SK-N-SH (cell line): ENCODE results near the gene DNAJB11. TPM values are rescaled to one million over a fixed set of nuclear protein-coding genes. Genes with fewer than 3 reads are reported as not detected.

Source experiments
- CTCF ChIA-PET: fragments of 300-600, 350-600 bp; formaldehyde crosslinking; extraction: SDS; loops from one replicate; lab custom pipeline; 2021; lab: Yijun Ruan, JAX
- POLR2A ChIA-PET: fragments of 350-600 bp; sonication (Branson Sonifier 250); formaldehyde crosslinking; extraction: SDS; loops from one replicate; lab custom pipeline; 2020; ENCODE audit warnings: antibody characterized with exemption, inconsistent platforms; lab: Yijun Ruan, JAX
- DNase-seq: peaks from one replicate; pipeline ENCODE4 v3.0.0; 2012
- H2AFZ ChIP-seq: fragments of 200-600 bp; sonication (generic); 2 replicates; pipeline ENCODE4 v1.8.1; 2016; ENCODE audit warnings: antibody characterized with exemption, mild to moderate bottlenecking, low read depth
- H3F3A ChIP-seq: fragments of 200-600 bp; sonication (generic); replicated peaks from 2 replicates; pipeline ENCODE3; 2016; ENCODE audit warnings: antibody characterized with exemption, mild to moderate bottlenecking; ENCODE audit not compliant: insufficient read depth
- H3K27ac ChIP-seq, 2 experiments: fragments of 200-500 bp in 1 of 2; fragments of 200-600 bp in 1 of 2; sonication (Bioruptor generic) in 1 of 2; sonication (generic), shearing (Covaris generic) in 1 of 2; 2 replicates each; pipeline versions ENCODE4 v1.5.1 to v1.6.1; 2014 to 2016; ENCODE audit warnings: low read depth in 2 of 2, inconsistent platforms in 1 of 2, low read length in 1 of 2, mild to moderate bottlenecking in 1 of 2, mixed read lengths in 1 of 2
- H3K27me3 ChIP-seq: fragments of 200-600 bp; sonication (generic), shearing (Covaris generic); 2 replicates; pipeline ENCODE4 v1.6.1; 2016; ENCODE audit warnings: mixed run types; ENCODE audit not compliant: insufficient read depth
- H3K36me3 ChIP-seq, 2 experiments: fragments of 200-500 bp in 1 of 2; fragments of 200-600 bp in 1 of 2; sonication (Bioruptor generic) in 1 of 2; sonication (generic) in 1 of 2; replicated peaks in 1 of 2; 2 replicates each; pipeline versions ENCODE3 to v1.5.1; 2014 to 2016; ENCODE audit warnings: low read length in 1 of 2, mild to moderate bottlenecking in 1 of 2; ENCODE audit not compliant: insufficient read depth in 2 of 2, control insufficient read depth in 1 of 2
- H3K4me1 ChIP-seq, 2 experiments: fragments of 200-500 bp in 1 of 2; fragments of 200-600 bp in 1 of 2; sonication (Bioruptor generic) in 1 of 2; sonication (generic), shearing (Covaris generic) in 1 of 2; 2 replicates each; pipeline versions ENCODE4 v1.5.1 to v1.6.1; 2014 to 2016; ENCODE audit warnings: low read depth in 1 of 2, low read length in 1 of 2, mixed run types in 1 of 2; ENCODE audit not compliant: insufficient read depth in 2 of 2, control insufficient read depth in 1 of 2
- H3K4me2 ChIP-seq: fragments of 200-600 bp; sonication (generic), shearing (Covaris generic); 2 replicates; pipeline ENCODE4 v1.6.1; 2017; ENCODE audit warnings: mixed run types
- H3K4me3 ChIP-seq, 2 experiments: fragments of 200-500 bp in 1 of 2; fragments of 200-600 bp in 1 of 2; sonication (Bioruptor generic) in 1 of 2; sonication (generic), shearing (Covaris generic) in 1 of 2; 2 replicates each; pipeline versions ENCODE4 v1.5.1 to v1.8.1; 2014 to 2016; ENCODE audit warnings: low read depth in 2 of 2, inconsistent platforms in 1 of 2, low read length in 1 of 2, mild to moderate bottlenecking in 1 of 2, mixed read lengths in 1 of 2, moderate library complexity in 1 of 2
- H3K79me2 ChIP-seq: fragments of 200-600 bp; sonication (generic); 2 replicates; pipeline ENCODE4 v1.8.1; 2017; ENCODE audit warnings: mild to moderate bottlenecking; ENCODE audit not compliant: insufficient read depth
- H3K9ac ChIP-seq: fragments of 200-600 bp; sonication (generic); 2 replicates; pipeline ENCODE4 v1.6.1; 2017; ENCODE audit warnings: mixed run types
- H3K9me2 ChIP-seq: fragments of 200-600 bp; sonication (generic); 2 replicates; pipeline ENCODE4 v1.6.1; 2017; ENCODE audit warnings: mixed run types
- H3K9me3 ChIP-seq: fragments of 200-600 bp; sonication (generic); 2 replicates; pipeline ENCODE4 v1.6.1; 2017; ENCODE audit warnings: mixed run types, mild to moderate bottlenecking, moderate library complexity
- H4K20me1 ChIP-seq: fragments of 200-600 bp; sonication (generic); 2 replicates; pipeline ENCODE4 v1.6.1; 2017; ENCODE audit warnings: mild to moderate bottlenecking, mixed run types; ENCODE audit not compliant: insufficient read depth
- CHD2 ChIP-seq: fragments of 150-350 bp; IDR thresholded peaks from 2 replicates; pipeline ENCODE4 v1.6.1; 2018; ENCODE audit warnings: low read length; ENCODE audit not compliant: partially characterized antibody
- CTCF ChIP-seq: fragments of 200-600 bp; sonication (generic); IDR thresholded peaks from 2 replicates; pipeline ENCODE4 v1.6.1; 2017; ENCODE audit warnings: antibody characterized with exemption, mild to moderate bottlenecking, moderate library complexity
- ELF1 ChIP-seq: IDR thresholded peaks from 2 replicates; pipeline ENCODE4 v1.4.0; 2012
- EP300 ChIP-seq, 2 experiments: IDR thresholded peaks; 2 replicates each; pipeline versions ENCODE4 v1.4.0 to v1.6.1; 2012; ENCODE audit warnings: borderline replicate concordance in 1 of 2, low read depth in 1 of 2, low read length in 1 of 2
- EZH2phosphoT487 ChIP-seq: fragments of 200-600 bp; sonication (generic); IDR thresholded peaks from 2 replicates; pipeline ENCODE4 v1.6.1; 2017; ENCODE audit warnings: low read depth, mixed run types, mild to moderate bottlenecking, antibody characterized with exemption, moderate library complexity, borderline replicate concordance
- FOXJ3 ChIP-seq: sonication (generic); formaldehyde crosslinking; IDR thresholded peaks from 2 replicates; pipeline ENCODE4 v1.5.1; 2020; ENCODE audit warnings: mild to moderate bottlenecking, missing genetic modification reagents
- GABPA ChIP-seq: IDR thresholded peaks from 2 replicates; pipeline ENCODE4 v1.4.0; 2012; ENCODE audit warnings: low read depth, mild to moderate bottlenecking
- IRF3 ChIP-seq: fragments of 150-350 bp; IDR thresholded peaks from 2 replicates; pipeline ENCODE4 v1.6.1; 2016; ENCODE audit warnings: mild to moderate bottlenecking, low read depth, low read length
- JUND ChIP-seq: IDR thresholded peaks from 2 replicates; pipeline ENCODE4 v1.4.0; 2012
- MEF2A ChIP-seq: IDR thresholded peaks from 2 replicates; pipeline ENCODE4 v1.4.0; 2012; ENCODE audit warnings: low read depth, borderline replicate concordance
- PBX3 ChIP-seq: IDR thresholded peaks from 2 replicates; pipeline ENCODE4; 2012
- RAD21 ChIP-seq: IDR thresholded peaks from 2 replicates; pipeline ENCODE4 v1.6.1; 2012; ENCODE audit warnings: mild to moderate bottlenecking, low read length
- RCOR1 ChIP-seq: fragments of 150-350 bp; IDR thresholded peaks from 2 replicates; pipeline ENCODE4 v1.6.1; 2017; ENCODE audit warnings: antibody characterized with exemption, low read length
- RFX5 ChIP-seq: IDR thresholded peaks from 2 replicates; pipeline ENCODE4 v1.6.1; 2012; ENCODE audit warnings: mild to moderate bottlenecking, improper control_type of control experiment, low read length
- RXRA ChIP-seq: IDR thresholded peaks from 2 replicates; pipeline ENCODE4 v1.4.0; 2012; ENCODE audit warnings: low read depth, mild to moderate bottlenecking, borderline replicate concordance
- SIN3A ChIP-seq: IDR thresholded peaks from 2 replicates; pipeline ENCODE4 v1.6.1; 2012; ENCODE audit warnings: low read depth, mild to moderate bottlenecking, low read length, moderate library complexity, borderline replicate concordance
- TAF1 ChIP-seq: IDR thresholded peaks from 2 replicates; pipeline ENCODE4 v1.6.1; 2012; ENCODE audit warnings: low read depth, mild to moderate bottlenecking, low read length, moderate library complexity, borderline replicate concordance
- TCF12 ChIP-seq: IDR thresholded peaks from 2 replicates; pipeline ENCODE4 v1.4.0; 2012
- TEAD4 ChIP-seq: IDR thresholded peaks from 2 replicates; pipeline ENCODE4 v1.4.0; 2012; ENCODE audit warnings: mild to moderate bottlenecking, borderline replicate concordance; ENCODE audit not compliant: insufficient read depth
- YY1 ChIP-seq: IDR thresholded peaks from 2 replicates; pipeline ENCODE4 v1.4.0; 2012; ENCODE audit warnings: low read depth, mild to moderate bottlenecking
- WGBS: methylation state at CpG from one replicate; pipeline ENCODE4 v1.1.6; 2017; ENCODE audit warnings: low lambda C conversion rate; 5-methylcytosine and 5-hydroxymethylcytosine counted together
- polyA plus RNA-seq, 3 experiments: library from polyadenylated mRNA; depleted of rRNA; stranded (reverse); fragments of >200 nt; gene quantifications; 2 replicates each; pipeline ENCODE4 v1.2.3, GENCODE V29; 2012

DNAJB11 gene
- polyA plus RNA-seq, 1 of the 3 experiments (the other 2 are of a cell fraction), result 33.3 TPM

GRCh38 chr3:186590580-186591295 lies 20.2 kb downstream of the DNAJB11 start:
- ChIA-PET CTCF (interaction anchor here (0.9 to 17.4 kb wide), 3 partner anchors 24 to 607 kb away, joined by 3 to 167 read pairs (median 3); partner anchors contain the start of gene AHSG), POLR2A (no interaction called here)
- no peak for DNase-seq
- peaks cover 2 to 5% of the 10 kb centered on the region in 2 experiments for H3K36me3 ChIP-seq
- H3K79me2 ChIP-seq, result no peaks in the 10 kb centered on the region
- no peak overlapping the region for H3K4me2 ChIP-seq
- TF ChIP-seq IRF3 (no peak), GABPA (no peak), YY1 (no peak), MEF2A (no peak), TEAD4 (no peak), EZH2phosphoT487 (no peak), SIN3A (no peak), JUND (no peak), EP300 (IDR thresholded peaks at IDR 0.05; ENCODE audit: borderline replicate concordance in 1 of 2, low read depth in 1 of 2, low read length in 1 of 2) (no peak), FOXJ3 (CRISPR knock-in tag) (no peak), TCF12 (no peak), RFX5 (no peak), CHD2 (no peak), CTCF (no peak)
- no peaks in the 10 kb centered on the region for H3K9me2 ChIP-seq
- no peak overlapping the region for H3K27ac ChIP-seq
- no peak overlapping the region for H2AFZ ChIP-seq
- no peak overlapping the region for H3K4me3 ChIP-seq
- no peaks in the 10 kb centered on the region for H3K27me3 ChIP-seq
- no peaks in the 10 kb centered on the region for H3F3A ChIP-seq
- H4K20me1 ChIP-seq, result no peaks in the 10 kb centered on the region
- H3K9ac ChIP-seq, result no peak overlapping the region
- no peaks in the 10 kb centered on the region for H3K9me3 ChIP-seq
- 71% methylated on average over 7 of the region's 7 CpGs for WGBS
- H3K4me1 ChIP-seq, result no peaks in the 10 kb centered on the region

- H3K79me2 ChIP-seq, result no peaks in the 10 kb centered on the region
- H3K4me3 ChIP-seq, result no peak overlapping the region
- ChIA-PET POLR2A (no interaction called here), CTCF (interaction anchor here (0.8 to 17.4 kb wide), 2 partner anchors 22 to 229 kb away, joined by 3 to 167 read pairs; partner anchors contain the start of gene AHSG)
- no peaks in the 10 kb centered on the region for H3K9me3 ChIP-seq
- no peak overlapping the region for H3K9ac ChIP-seq
- no peaks in the 10 kb centered on the region for H3F3A ChIP-seq
- H3K9me2 ChIP-seq, result no peaks in the 10 kb centered on the region
- no peak overlapping the region for H2AFZ ChIP-seq
- no peak overlapping the region for H3K4me2 ChIP-seq
- DNase-seq, result no peak
- WGBS, result 75% methylated on average over 4 of the region's 4 CpGs
- no peaks in the 10 kb centered on the region for H3K36me3 ChIP-seq
- no peak overlapping the region for H3K27ac ChIP-seq
- no peaks in the 10 kb centered on the region for H4K20me1 ChIP-seq
- H3K4me1 ChIP-seq, result no peaks in the 10 kb centered on the region
- H3K27me3 ChIP-seq, result no peaks in the 10 kb centered on the region
- no peak for TF ChIP-seq IRF3
- no peak for TF ChIP-seq TAF1
- TF ChIP-seq CTCF, result no peak
- no peak for TF ChIP-seq RAD21
- no peak for TF ChIP-seq TEAD4
- TF ChIP-seq RFX5, result no peak
- TF ChIP-seq FOXJ3 (CRISPR knock-in tag), result no peak
- no peak for TF ChIP-seq PBX3
- no peak for TF ChIP-seq RCOR1
- TF ChIP-seq EP300 (IDR thresholded peaks at IDR 0.05; ENCODE audit: borderline replicate concordance in 1 of 2, low read depth in 1 of 2, low read length in 1 of 2), result no peak
- no peak for TF ChIP-seq RXRA
- TF ChIP-seq ELF1, result no peak
Observed at GRCh38 chr3:186592682-186593081, 22.2 kb downstream of the DNAJB11 start.
